GM18526 (cell line): Measurements from ENCODE around the gene PLCL2.

Experiments used
- POLR2A ChIP-seq: IDR thresholded peaks from 3 replicates; pipeline ENCODE4 v1.6.1; 2011; ENCODE audit not compliant: insufficient read length; ENCODE audit errors: extremely low read depth

Gene PLCL2

DNA sequence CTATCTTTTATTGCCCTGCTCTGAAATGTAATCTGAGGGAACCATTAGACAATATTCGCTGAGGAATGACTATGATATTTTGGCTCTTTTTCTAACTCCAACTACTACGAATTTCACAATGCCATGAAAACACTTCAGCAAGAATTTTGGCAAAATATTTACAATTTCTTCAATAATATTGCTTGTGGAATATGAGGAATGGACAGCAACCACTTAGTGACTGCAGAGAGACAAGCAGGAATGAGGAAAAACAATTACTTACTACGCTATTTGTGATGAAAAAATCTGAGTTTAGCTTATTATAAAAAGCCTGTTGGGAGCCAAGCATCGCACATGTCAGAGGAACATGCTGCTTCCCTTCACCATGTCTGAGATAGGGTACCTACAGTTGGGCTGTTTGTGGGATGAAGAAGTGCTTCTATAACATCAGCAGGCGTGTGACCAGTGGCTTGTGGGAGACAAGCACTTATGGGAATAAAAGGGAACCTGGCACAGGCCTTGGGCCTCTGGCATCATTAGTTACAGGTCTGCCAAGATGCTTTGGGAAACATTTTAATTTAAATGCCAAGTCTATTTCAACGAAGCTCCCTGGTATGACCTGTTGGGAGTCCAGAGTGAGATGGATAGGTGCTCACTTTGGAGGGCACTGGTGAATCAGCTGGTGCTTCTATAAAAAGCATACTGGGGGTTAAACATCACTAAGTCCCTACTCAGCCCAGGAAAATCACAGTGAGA, 2.7 kb upstream of the PLCL2 start:
- TF ChIP-seq POLR2A, result no peak

DNA sequence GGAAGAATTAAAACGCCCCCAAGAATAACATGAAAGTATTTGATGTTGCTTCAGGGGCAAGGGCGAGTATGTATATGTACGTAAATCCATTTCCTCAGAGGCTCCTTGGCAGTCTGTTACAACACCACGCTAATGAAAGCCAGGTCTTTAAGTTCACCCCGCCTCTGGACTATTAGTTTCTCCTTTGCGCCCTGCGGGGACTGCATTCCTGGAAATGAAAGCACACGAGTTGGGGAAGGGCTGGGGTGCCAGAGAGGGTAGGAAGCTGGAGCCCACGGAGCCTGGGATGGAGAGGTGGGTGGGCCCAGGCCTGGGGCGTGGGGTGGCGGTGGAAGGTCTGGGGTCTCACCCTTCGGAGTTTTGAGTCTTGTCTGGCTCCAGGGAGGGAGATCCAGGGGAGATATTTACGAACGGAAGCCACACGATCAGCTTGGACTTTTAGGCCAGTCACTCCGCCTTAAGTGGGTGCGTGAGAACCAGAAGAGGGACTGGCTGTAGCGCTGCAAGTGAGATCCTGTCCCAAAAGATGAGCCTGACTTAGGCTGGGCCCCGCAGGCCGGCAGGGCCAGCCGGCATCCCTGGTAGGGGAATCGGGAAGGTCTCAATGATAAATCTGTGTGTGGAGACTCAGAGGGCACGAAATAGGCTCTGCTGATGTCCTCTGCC, 1.6 kb upstream of the PLCL2 start:
- TF ChIP-seq POLR2A, result no peak

DNA sequence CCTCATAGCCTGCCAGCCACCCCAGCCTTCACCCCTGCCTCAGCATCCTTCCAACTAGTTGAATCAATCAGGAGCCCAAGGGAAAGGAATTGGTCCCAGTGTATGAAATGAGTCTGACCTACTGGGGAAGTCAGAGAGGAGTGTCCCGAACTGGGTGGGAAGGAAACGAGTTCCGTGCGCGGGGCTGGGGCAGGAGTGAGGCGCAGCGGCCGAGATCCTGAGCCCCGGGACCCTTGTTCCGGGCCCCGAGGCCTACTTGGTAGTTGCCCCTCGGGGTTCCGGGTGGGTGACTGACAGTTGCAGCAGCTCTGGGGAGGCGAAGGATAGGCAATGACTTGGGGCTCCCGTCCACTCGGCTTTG, 1.1 kb upstream of the PLCL2 start:
- TF ChIP-seq POLR2A, result no peak

DNA sequence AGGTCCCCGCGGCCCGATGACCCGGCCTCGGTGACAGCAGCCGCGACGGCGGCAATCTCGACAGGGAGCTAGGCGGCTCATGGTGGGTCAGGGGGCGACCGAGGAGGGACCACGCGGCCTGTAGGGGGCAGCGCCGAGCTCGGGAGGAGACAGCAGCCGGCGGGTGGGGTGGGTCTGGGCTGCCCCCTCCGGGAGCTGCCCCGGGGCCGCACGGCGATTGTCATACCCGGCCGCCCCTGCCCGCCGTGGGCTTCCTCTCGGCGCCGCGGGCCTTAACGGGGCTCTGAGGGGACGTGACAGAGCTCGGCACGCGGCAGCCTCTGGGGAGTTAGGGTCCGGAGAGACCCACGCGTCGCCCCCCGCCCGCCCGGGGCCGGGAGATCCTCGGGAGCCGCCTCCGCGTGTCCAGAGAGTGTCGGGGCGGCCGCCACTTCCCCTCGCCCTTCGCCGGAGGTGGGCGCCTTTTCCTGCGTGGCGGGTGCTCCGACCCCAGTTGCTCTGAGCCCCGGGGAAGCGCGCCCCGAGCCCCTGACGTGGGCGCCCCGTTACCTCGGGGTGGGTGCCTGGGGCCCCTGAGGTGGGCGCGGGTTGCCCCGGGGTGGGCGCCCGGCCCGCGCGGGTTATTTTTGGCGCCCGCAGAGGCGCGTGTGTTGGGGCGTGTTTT, 539 bp upstream of the PLCL2 start:
- peak; percentile 15 for TF ChIP-seq POLR2A

DNA sequence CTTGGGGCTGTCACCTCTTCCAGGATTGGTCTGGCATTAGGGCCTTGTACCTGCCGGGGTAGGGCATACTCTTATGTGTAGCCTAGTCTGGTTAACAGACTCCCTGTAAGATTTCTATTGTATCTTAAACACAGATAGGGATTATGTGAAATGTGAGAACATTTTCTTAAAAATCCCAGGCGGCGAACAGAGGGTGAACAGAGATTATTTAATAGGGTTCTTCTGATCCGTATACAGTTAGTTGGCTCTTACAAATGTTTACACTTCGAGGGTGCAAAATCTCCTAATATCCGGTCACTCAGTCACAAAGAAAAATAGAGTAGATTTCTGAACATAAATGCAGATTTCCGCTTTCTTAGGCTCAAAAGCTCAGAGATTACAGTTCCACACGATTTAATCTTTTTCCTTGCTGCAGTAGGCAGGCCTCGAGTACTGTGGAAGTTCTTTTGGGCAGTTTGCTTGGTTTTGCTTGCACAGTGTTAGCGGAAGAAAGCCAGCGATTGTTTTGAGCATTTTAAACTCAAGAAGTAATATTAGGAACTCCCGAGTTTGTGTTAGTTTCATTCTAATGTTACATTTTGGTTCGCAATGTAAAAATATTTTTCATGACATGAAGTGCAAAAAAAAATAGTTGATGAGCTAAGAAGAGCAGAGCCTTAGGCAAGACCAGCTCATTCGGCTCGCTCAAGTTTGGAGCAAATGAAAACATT, 993 bp downstream of the PLCL2 start:
- no peak for TF ChIP-seq POLR2A

DNA sequence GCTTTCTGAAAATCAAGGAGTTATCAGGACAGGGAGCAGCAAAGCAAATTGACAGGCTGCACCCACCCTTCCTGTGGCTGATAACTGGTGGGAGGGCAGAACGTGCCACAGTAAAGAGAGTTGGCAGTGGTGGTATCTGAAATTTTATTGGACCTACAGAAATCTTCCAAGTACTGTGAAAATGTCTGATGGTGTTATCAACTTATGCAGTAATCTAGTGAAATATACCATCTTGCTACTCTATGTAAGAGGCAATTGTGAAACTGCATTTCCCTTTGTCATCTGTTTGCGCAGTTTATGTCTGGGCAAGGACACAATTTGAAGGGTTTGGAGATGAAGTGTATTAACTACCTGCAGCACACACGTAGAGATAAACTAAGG, 1.5 kb downstream of the PLCL2 start:
- no peak for TF ChIP-seq POLR2A

DNA sequence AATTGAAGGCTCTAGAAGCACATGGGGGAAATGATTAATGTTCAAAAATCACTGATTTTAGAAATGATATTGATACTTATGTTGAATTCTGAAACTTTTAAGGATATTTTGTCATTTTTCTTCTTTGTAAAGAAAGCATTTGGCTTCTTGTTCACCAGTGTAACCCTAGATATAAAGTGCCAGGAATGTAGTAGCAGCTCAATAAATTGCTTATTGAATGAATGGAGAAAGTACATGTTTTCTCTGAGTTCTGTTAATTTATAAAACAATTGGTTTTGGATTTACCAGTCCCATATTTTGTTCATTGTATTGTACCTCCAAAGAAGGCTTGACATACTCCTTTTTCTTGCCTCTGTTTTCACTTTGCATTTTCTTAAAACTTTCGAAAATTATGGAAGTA, 2.4 kb downstream of the PLCL2 start:
- TF ChIP-seq POLR2A, result no peak

GRCh38 chr3:16888356-16888755, 3.6 kb downstream of the PLCL2 start:
- TF ChIP-seq POLR2A, result no peak

- TF ChIP-seq POLR2A, result no peak
These were observed 4.2 kb downstream of the PLCL2 start for GRCh38 chr3:16888785-16889607.

GRCh38 chr3:16890597-16891333, 6.0 kb downstream of the PLCL2 start:
- no peak for TF ChIP-seq POLR2A

DNA sequence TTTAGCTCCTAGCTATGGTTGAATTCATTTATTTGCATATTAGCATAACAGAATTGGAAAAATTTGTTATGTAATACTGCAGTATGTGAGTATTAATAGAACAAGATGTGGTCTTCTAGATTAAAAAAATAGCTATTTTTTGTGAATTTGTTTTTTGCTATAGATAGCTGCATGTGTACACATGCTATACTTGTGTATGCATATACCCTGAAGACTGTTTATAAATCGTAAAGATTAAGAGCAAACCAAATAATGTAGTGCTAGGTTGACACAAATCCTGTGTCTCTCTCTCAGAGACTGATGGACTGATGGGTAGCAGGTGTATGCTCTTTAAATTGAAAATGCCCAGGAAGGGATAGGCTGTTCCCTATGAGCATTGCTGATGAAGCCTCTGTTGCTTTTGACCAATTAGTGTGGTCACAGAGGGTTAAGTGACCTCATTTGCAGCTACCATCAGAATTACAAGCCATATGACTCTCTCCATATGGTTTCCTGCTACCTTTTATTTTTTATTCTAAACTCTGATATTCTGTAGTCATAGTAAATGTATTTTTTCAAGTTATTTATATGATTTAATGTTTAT, 9.0 kb downstream of the PLCL2 start:
- no peak for TF ChIP-seq POLR2A

DNA sequence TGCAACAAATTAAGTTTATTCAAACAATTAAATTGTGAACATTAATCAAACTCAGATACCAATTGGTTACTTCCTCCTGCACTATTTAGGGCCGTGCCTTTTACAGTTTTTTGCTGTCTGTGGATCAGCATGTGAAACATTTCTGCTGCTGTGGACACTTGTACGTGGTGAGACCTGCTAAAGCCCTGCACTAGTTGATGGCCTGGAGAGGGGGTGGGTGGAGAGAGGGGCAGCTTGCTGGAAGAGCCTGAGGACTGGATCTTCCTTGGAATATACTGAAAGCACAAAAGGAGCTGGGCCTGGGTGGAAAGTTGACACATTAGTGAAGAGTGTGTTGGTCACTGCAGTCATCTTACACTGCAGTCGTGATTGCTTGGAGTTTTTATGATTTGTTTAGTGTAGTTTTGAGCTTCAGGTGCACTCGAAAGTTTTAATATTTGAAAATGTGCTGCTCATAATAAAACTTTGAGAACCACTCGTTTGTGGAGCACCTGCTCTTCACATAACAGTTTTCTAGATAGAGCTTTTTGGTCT, 11.4 kb downstream of the PLCL2 start:
- TF ChIP-seq POLR2A, result no peak

DNA sequence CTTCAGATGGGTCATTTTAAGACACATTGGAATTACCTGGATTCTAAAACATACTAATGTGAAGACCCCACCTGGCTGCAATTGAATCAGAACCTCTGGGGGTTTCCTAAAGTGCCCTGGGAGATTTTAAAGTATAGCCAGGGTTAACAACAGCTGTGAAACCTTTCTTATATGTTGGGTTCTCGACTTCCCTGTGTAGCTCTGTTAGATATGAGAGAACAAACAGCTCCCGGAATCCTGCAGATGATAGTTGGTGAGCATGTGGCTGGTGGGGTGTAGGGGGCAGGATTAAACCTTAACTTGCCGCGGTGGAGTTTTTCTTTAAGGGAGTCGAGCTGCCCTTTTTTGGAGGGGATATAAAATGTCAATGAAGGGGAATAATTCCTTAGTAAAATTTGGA, 12.1 kb downstream of the PLCL2 start:
- no peak for TF ChIP-seq POLR2A

DNA sequence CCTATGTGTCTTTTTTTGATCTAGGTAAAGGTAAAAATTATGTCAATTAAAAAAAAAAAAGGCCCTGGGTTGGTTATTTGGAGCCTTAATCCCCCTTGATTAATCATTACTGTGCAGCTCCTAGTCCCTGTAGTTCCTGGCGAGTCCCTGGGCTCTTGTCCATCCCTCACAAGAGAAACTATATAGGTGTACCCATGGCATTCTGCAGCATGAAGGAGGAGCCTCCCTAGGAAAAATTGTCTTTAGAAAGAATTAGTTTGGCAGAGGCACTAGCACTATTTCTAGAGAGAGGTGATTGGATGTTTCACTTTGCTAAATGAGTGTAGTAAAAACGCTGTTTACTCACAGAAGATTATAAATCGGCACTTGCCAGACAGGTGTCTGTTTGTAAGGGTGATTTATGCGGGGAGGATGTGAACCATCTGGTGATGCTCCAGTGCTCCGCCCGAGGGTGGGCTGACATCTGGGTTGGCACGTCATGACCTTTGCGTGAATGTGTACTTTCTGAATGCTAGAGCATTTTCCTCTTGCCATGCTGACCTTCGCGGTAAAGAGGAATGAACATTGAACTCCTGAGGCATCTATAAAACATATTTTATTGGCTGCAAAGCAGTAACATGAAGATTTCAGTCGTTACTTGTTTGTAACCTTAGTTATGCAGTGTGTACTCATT, 12.6 kb downstream of the PLCL2 start:
- TF ChIP-seq POLR2A, result no peak
